SK-N-SH (cell line): ENCODE measurements around the gene GRIN2A. TPM values are rescaled to one million over a fixed set of nuclear protein-coding genes. Genes with fewer than 3 reads are reported as not detected.

Source experiments
- CTCF ChIA-PET: fragments of 300-600, 350-600 bp; formaldehyde crosslinking; extraction: SDS; loops from one replicate; lab custom pipeline; 2021; lab: Yijun Ruan, JAX
- POLR2A ChIA-PET: fragments of 350-600 bp; sonication (Branson Sonifier 250); formaldehyde crosslinking; extraction: SDS; loops from one replicate; lab custom pipeline; 2020; ENCODE audit warnings: antibody characterized with exemption, inconsistent platforms; lab: Yijun Ruan, JAX
- DNase-seq: peaks from one replicate; pipeline ENCODE4 v3.0.0; 2012
- H2AFZ ChIP-seq: fragments of 200-600 bp; sonication (generic); 2 replicates; pipeline ENCODE4 v1.8.1; 2016; ENCODE audit warnings: antibody characterized with exemption, mild to moderate bottlenecking, low read depth
- H3F3A ChIP-seq: fragments of 200-600 bp; sonication (generic); replicated peaks from 2 replicates; pipeline ENCODE3; 2016; ENCODE audit warnings: antibody characterized with exemption, mild to moderate bottlenecking; ENCODE audit not compliant: insufficient read depth
- H3K27ac ChIP-seq, 2 experiments: fragments of 200-500 bp in 1 of 2; fragments of 200-600 bp in 1 of 2; sonication (Bioruptor generic) in 1 of 2; sonication (generic), shearing (Covaris generic) in 1 of 2; 2 replicates each; pipeline versions ENCODE4 v1.5.1 to v1.6.1; 2014 to 2016; ENCODE audit warnings: low read depth in 2 of 2, inconsistent platforms in 1 of 2, low read length in 1 of 2, mild to moderate bottlenecking in 1 of 2, mixed read lengths in 1 of 2
- H3K27me3 ChIP-seq: fragments of 200-600 bp; sonication (generic), shearing (Covaris generic); 2 replicates; pipeline ENCODE4 v1.6.1; 2016; ENCODE audit warnings: mixed run types; ENCODE audit not compliant: insufficient read depth
- H3K36me3 ChIP-seq, 2 experiments: fragments of 200-500 bp in 1 of 2; fragments of 200-600 bp in 1 of 2; sonication (Bioruptor generic) in 1 of 2; sonication (generic) in 1 of 2; replicated peaks in 1 of 2; 2 replicates each; pipeline versions ENCODE3 to v1.5.1; 2014 to 2016; ENCODE audit warnings: low read length in 1 of 2, mild to moderate bottlenecking in 1 of 2; ENCODE audit not compliant: insufficient read depth in 2 of 2, control insufficient read depth in 1 of 2
- H3K4me1 ChIP-seq, 2 experiments: fragments of 200-500 bp in 1 of 2; fragments of 200-600 bp in 1 of 2; sonication (Bioruptor generic) in 1 of 2; sonication (generic), shearing (Covaris generic) in 1 of 2; 2 replicates each; pipeline versions ENCODE4 v1.5.1 to v1.6.1; 2014 to 2016; ENCODE audit warnings: low read depth in 1 of 2, low read length in 1 of 2, mixed run types in 1 of 2; ENCODE audit not compliant: insufficient read depth in 2 of 2, control insufficient read depth in 1 of 2
- H3K4me2 ChIP-seq: fragments of 200-600 bp; sonication (generic), shearing (Covaris generic); 2 replicates; pipeline ENCODE4 v1.6.1; 2017; ENCODE audit warnings: mixed run types
- H3K4me3 ChIP-seq, 2 experiments: fragments of 200-500 bp in 1 of 2; fragments of 200-600 bp in 1 of 2; sonication (Bioruptor generic) in 1 of 2; sonication (generic), shearing (Covaris generic) in 1 of 2; 2 replicates each; pipeline versions ENCODE4 v1.5.1 to v1.8.1; 2014 to 2016; ENCODE audit warnings: low read depth in 2 of 2, inconsistent platforms in 1 of 2, low read length in 1 of 2, mild to moderate bottlenecking in 1 of 2, mixed read lengths in 1 of 2, moderate library complexity in 1 of 2
- H3K79me2 ChIP-seq: fragments of 200-600 bp; sonication (generic); 2 replicates; pipeline ENCODE4 v1.8.1; 2017; ENCODE audit warnings: mild to moderate bottlenecking; ENCODE audit not compliant: insufficient read depth
- H3K9ac ChIP-seq: fragments of 200-600 bp; sonication (generic); 2 replicates; pipeline ENCODE4 v1.6.1; 2017; ENCODE audit warnings: mixed run types
- H3K9me2 ChIP-seq: fragments of 200-600 bp; sonication (generic); 2 replicates; pipeline ENCODE4 v1.6.1; 2017; ENCODE audit warnings: mixed run types
- H3K9me3 ChIP-seq: fragments of 200-600 bp; sonication (generic); 2 replicates; pipeline ENCODE4 v1.6.1; 2017; ENCODE audit warnings: mixed run types, mild to moderate bottlenecking, moderate library complexity
- H4K20me1 ChIP-seq: fragments of 200-600 bp; sonication (generic); 2 replicates; pipeline ENCODE4 v1.6.1; 2017; ENCODE audit warnings: mild to moderate bottlenecking, mixed run types; ENCODE audit not compliant: insufficient read depth
- CTCF ChIP-seq: fragments of 200-600 bp; sonication (generic); IDR thresholded peaks from 2 replicates; pipeline ENCODE4 v1.6.1; 2017; ENCODE audit warnings: antibody characterized with exemption, mild to moderate bottlenecking, moderate library complexity
- EZH2phosphoT487 ChIP-seq: fragments of 200-600 bp; sonication (generic); IDR thresholded peaks from 2 replicates; pipeline ENCODE4 v1.6.1; 2017; ENCODE audit warnings: low read depth, mixed run types, mild to moderate bottlenecking, antibody characterized with exemption, moderate library complexity, borderline replicate concordance
- GABPA ChIP-seq: IDR thresholded peaks from 2 replicates; pipeline ENCODE4 v1.4.0; 2012; ENCODE audit warnings: low read depth, mild to moderate bottlenecking
- GATA2 ChIP-seq: sonication (generic); formaldehyde crosslinking; IDR thresholded peaks from 2 replicates; pipeline ENCODE4 v1.5.0; 2020; ENCODE audit warnings: mild to moderate bottlenecking, missing genetic modification reagents
- JUND ChIP-seq: IDR thresholded peaks from 2 replicates; pipeline ENCODE4 v1.4.0; 2012
- MXI1 ChIP-seq: IDR thresholded peaks from 2 replicates; pipeline ENCODE4 v1.6.1; 2012; ENCODE audit warnings: mild to moderate bottlenecking, low read depth, low read length, improper control_type of control experiment
- NFIC ChIP-seq: IDR thresholded peaks from 2 replicates; pipeline ENCODE4 v1.4.0; 2012; ENCODE audit warnings: borderline replicate concordance
- RCOR1 ChIP-seq: fragments of 150-350 bp; IDR thresholded peaks from 2 replicates; pipeline ENCODE4 v1.6.1; 2017; ENCODE audit warnings: antibody characterized with exemption, low read length
- REST ChIP-seq: IDR thresholded peaks from 2 replicates; pipeline ENCODE4 v1.6.1; 2012; ENCODE audit warnings: mild to moderate bottlenecking, low read depth, low read length, moderate library complexity
- TEAD4 ChIP-seq: IDR thresholded peaks from 2 replicates; pipeline ENCODE4 v1.4.0; 2012; ENCODE audit warnings: mild to moderate bottlenecking, borderline replicate concordance; ENCODE audit not compliant: insufficient read depth
- ZBTB33 ChIP-seq: IDR thresholded peaks from 2 replicates; pipeline ENCODE4 v1.4.0; 2012; ENCODE audit warnings: low read depth, borderline replicate concordance
- WGBS: methylation state at CpG from one replicate; pipeline ENCODE4 v1.1.6; 2017; ENCODE audit warnings: low lambda C conversion rate; 5-methylcytosine and 5-hydroxymethylcytosine counted together
- polyA plus RNA-seq, 3 experiments: library from polyadenylated mRNA; depleted of rRNA; stranded (reverse); fragments of >200 nt; gene quantifications; 2 replicates each; pipeline ENCODE4 v1.2.3, GENCODE V29; 2012

The GRIN2A gene
- polyA plus RNA-seq, 1 of the 3 experiments (the other 2 are of a cell fraction) = not detected

- ChIA-PET CTCF (no interaction called here), POLR2A (no interaction called here)
- no peaks in the 10 kb centered on the region for H3K27me3 ChIP-seq
- no peaks in the 10 kb centered on the region for H3K4me1 ChIP-seq
- no peak for TF ChIP-seq GABPA
- no peak for TF ChIP-seq NFIC
- no peak for TF ChIP-seq ZBTB33
- no peak for TF ChIP-seq JUND
- TF ChIP-seq MXI1 = no peak
- no peak for TF ChIP-seq REST
- TF ChIP-seq EZH2phosphoT487 = no peak
- TF ChIP-seq TEAD4 = no peak
- no peak for TF ChIP-seq GATA2 (CRISPR knock-in tag)
- no peak overlapping the region for H3K9ac ChIP-seq
- no peak overlapping the region for H3K27ac ChIP-seq
- no peaks in the 10 kb centered on the region for H3K36me3 ChIP-seq
- no peaks in the 10 kb centered on the region for H3K9me2 ChIP-seq
- no peak overlapping the region for H2AFZ ChIP-seq
- H3K9me3 ChIP-seq = no peaks in the 10 kb centered on the region
- no peak overlapping the region for H3K4me2 ChIP-seq
- no peaks in the 10 kb centered on the region for H3F3A ChIP-seq
- H4K20me1 ChIP-seq = no peaks in the 10 kb centered on the region
- no peaks in the 10 kb centered on the region for H3K79me2 ChIP-seq
- no peak for DNase-seq
- H3K4me3 ChIP-seq = no peak overlapping the region
- 26% methylated on average over 3 of the region's 3 CpGs for WGBS
Measured at GRCh38 chr16:9845661-9846361, 336.4 kb downstream of the GRIN2A start.

- H3K27ac ChIP-seq = no peak overlapping the region
- no peak overlapping the region for H3K4me2 ChIP-seq
- no peaks in the 10 kb centered on the region for H3K9me2 ChIP-seq
- no peak for TF ChIP-seq GATA2 (CRISPR knock-in tag)
- TF ChIP-seq JUND = no peak
- no peak for TF ChIP-seq NFIC
- TF ChIP-seq CTCF = no peak
- TF ChIP-seq RCOR1 = no peak
- no peaks in the 10 kb centered on the region for H3K36me3 ChIP-seq
- H3K4me3 ChIP-seq = no peak overlapping the region
- no peaks in the 10 kb centered on the region for H3K27me3 ChIP-seq
- H4K20me1 ChIP-seq = no peaks in the 10 kb centered on the region
- H3F3A ChIP-seq = no peaks in the 10 kb centered on the region
- ChIA-PET CTCF (no interaction called here), POLR2A (no interaction called here)
- no peak overlapping the region for H2AFZ ChIP-seq
- H3K79me2 ChIP-seq = no peaks in the 10 kb centered on the region
- no peak overlapping the region for H3K9ac ChIP-seq
- H3K9me3 ChIP-seq = no peaks in the 10 kb centered on the region
- 16% methylated on average over 6 of the region's 6 CpGs for WGBS
- DNase-seq = no peak
- no peaks in the 10 kb centered on the region for H3K4me1 ChIP-seq
Measured at GRCh38 chr16:9844361-9844760, 337.9 kb downstream of the GRIN2A start.
